Panc1 (cell line): ENCODE data around the gene MLLT3.
A peak's percentile ranks its signal among the peaks of the same experiment; 100 is the strongest.

Source experiments
- CTCF ChIP-seq: fragments of 450-650 bp; IDR thresholded peaks from 2 replicates; pipeline ENCODE4 v1.5.1; 2017; ENCODE audit warnings: mild to moderate bottlenecking
- POLR2AphosphoS5 ChIP-seq: IDR thresholded peaks from 2 replicates; pipeline ENCODE4 v1.6.1; 2012; ENCODE audit warnings: mild to moderate bottlenecking, low read depth, low read length, moderate library complexity
- SIN3A ChIP-seq: IDR thresholded peaks from 2 replicates; pipeline ENCODE4 v1.6.1; 2012; ENCODE audit warnings: low read depth, mild to moderate bottlenecking, low read length, moderate library complexity, borderline replicate concordance; ENCODE audit not compliant: insufficient read depth
- TCF7L2 ChIP-seq: IDR thresholded peaks from 2 replicates; pipeline ENCODE4 v1.6.1; 2011; ENCODE audit warnings: mild to moderate bottlenecking, low read depth, low read length, inconsistent platforms

- TF ChIP-seq SIN3A (no peak), CTCF (peak; percentile 65), POLR2AphosphoS5 (no peak), TCF7L2 (no peak)
Observed at GRCh38 chr9:20624201-20625002, 2.1 kb upstream of the MLLT3 start.
